Loucy (cell line): ENCODE results near the gene TMEM259.

ENCODE experiments used
- H2AFZ ChIP-seq: fragments of 200-600 bp; sonication (generic); 2 replicates; pipeline ENCODE4 v1.6.0; 2016; ENCODE audit warnings: antibody characterized with exemption, mild to moderate bottlenecking, low read length, moderate library complexity
- H3F3A ChIP-seq: fragments of 200-600 bp; 2 replicates; pipeline ENCODE4 v1.6.0; 2016; ENCODE audit warnings: antibody characterized with exemption, low read depth, mild to moderate bottlenecking
- H3K27me3 ChIP-seq: fragments of 200-600 bp; sonication (generic); 2 replicates; pipeline ENCODE4 v1.6.1; 2014; ENCODE audit warnings: low read length, mild to moderate bottlenecking; ENCODE audit not compliant: insufficient read depth, poor library complexity, severe bottlenecking
- H3K36me3 ChIP-seq: fragments of 200-600 bp; sonication (generic); 2 replicates; pipeline ENCODE4 v1.6.1; 2016; ENCODE audit warnings: low read length; ENCODE audit not compliant: insufficient read depth
- H3K4me1 ChIP-seq: fragments of 200-600 bp; sonication (generic); 2 replicates; pipeline ENCODE4 v1.5.1; 2014; ENCODE audit warnings: low read length, mild to moderate bottlenecking; ENCODE audit not compliant: insufficient read depth, poor library complexity, severe bottlenecking
- H3K4me2 ChIP-seq: fragments of 200-600 bp; sonication (generic); 2 replicates; pipeline ENCODE4 v1.6.0; 2014; ENCODE audit warnings: antibody characterized with exemption, low read length, low read depth, mild to moderate bottlenecking; ENCODE audit not compliant: poor library complexity, severe bottlenecking
- H3K4me3 ChIP-seq: fragments of 200-600 bp; sonication (generic); 2 replicates; pipeline ENCODE4 v1.5.1; 2014; ENCODE audit warnings: low read length, mild to moderate bottlenecking, mixed read lengths; ENCODE audit not compliant: poor library complexity, severe bottlenecking
- H3K79me2 ChIP-seq: fragments of 200-600 bp; sonication (generic); 2 replicates; pipeline ENCODE4 v1.6.1; 2014; ENCODE audit warnings: low read length; ENCODE audit not compliant: insufficient read depth
- H3K9ac ChIP-seq: fragments of 200-600 bp; sonication (generic); 2 replicates; pipeline ENCODE4 v1.6.0; 2014; ENCODE audit warnings: mild to moderate bottlenecking, low read depth, low read length, moderate library complexity; ENCODE audit not compliant: poor library complexity, severe bottlenecking
- H3K9me2 ChIP-seq: fragments of 200-600 bp; sonication (generic); replicated peaks from 2 replicates; pipeline ENCODE4 v1.6.1; 2016; ENCODE audit warnings: low read depth, low read length, mixed read lengths
- H3K9me3 ChIP-seq: fragments of 200-600 bp; sonication (generic); 2 replicates; pipeline ENCODE4 v1.6.1; 2014; ENCODE audit warnings: mild to moderate bottlenecking, antibody characterized with exemption, low read length, low read depth; ENCODE audit not compliant: insufficient read depth
- H4K20me1 ChIP-seq: fragments of 200-600 bp; sonication (generic); 2 replicates; pipeline ENCODE4 v1.6.0; 2014; ENCODE audit warnings: antibody characterized with exemption, low read length, mild to moderate bottlenecking; ENCODE audit not compliant: insufficient read depth, poor library complexity, severe bottlenecking
- EZH2phosphoT487 ChIP-seq: fragments of 200-600 bp; IDR thresholded peaks from 2 replicates; pipeline ENCODE4 v1.6.1; 2018; ENCODE audit warnings: antibody characterized with exemption, mild to moderate bottlenecking, moderate library complexity, borderline replicate concordance
- TF ChIP-seq, protein P1 (sequence below): fragments of 200-600 bp; sonication (generic); conservative IDR thresholded peaks from 2 replicates; pipeline ENCODE4 v1.5.1; 2014; ENCODE audit warnings: mild to moderate bottlenecking, antibody characterized with exemption, low read length

The TMEM259 gene

GRCh38 chr19:1051791-1052190 lies 30.9 kb upstream of the TMEM259 start:
- no peaks in the 10 kb centered on the region for H3K79me2 ChIP-seq
- no peaks in the 10 kb centered on the region for H4K20me1 ChIP-seq
- no peaks in the 10 kb centered on the region for H3F3A ChIP-seq
- no peaks in the 10 kb centered on the region for H3K9me2 ChIP-seq
- no peak overlapping the region for H3K9ac ChIP-seq
- H3K4me1 ChIP-seq, result no peaks in the 10 kb centered on the region
- TF ChIP-seq, protein P1, sequence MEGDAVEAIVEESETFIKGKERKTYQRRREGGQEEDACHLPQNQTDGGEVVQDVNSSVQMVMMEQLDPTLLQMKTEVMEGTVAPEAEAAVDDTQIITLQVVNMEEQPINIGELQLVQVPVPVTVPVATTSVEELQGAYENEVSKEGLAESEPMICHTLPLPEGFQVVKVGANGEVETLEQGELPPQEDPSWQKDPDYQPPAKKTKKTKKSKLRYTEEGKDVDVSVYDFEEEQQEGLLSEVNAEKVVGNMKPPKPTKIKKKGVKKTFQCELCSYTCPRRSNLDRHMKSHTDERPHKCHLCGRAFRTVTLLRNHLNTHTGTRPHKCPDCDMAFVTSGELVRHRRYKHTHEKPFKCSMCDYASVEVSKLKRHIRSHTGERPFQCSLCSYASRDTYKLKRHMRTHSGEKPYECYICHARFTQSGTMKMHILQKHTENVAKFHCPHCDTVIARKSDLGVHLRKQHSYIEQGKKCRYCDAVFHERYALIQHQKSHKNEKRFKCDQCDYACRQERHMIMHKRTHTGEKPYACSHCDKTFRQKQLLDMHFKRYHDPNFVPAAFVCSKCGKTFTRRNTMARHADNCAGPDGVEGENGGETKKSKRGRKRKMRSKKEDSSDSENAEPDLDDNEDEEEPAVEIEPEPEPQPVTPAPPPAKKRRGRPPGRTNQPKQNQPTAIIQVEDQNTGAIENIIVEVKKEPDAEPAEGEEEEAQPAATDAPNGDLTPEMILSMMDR, result no peak
- TF ChIP-seq EZH2phosphoT487, result no peak
- H3K27me3 ChIP-seq, result no peaks in the 10 kb centered on the region
- H3K4me3 ChIP-seq, result no peak overlapping the region
- H3K36me3 ChIP-seq, result no peaks in the 10 kb centered on the region
- H2AFZ ChIP-seq, result no peak overlapping the region
- no peak overlapping the region for H3K4me2 ChIP-seq
- H3K9me3 ChIP-seq, result peaks cover 6% of the 10 kb centered on the region; the same call in 1 of the 2 replicates

- H3K79me2 ChIP-seq, result no peaks in the 10 kb centered on the region
- H2AFZ ChIP-seq, result no peak overlapping the region
- no peaks in the 10 kb centered on the region for H4K20me1 ChIP-seq
- no peaks in the 10 kb centered on the region for H3K36me3 ChIP-seq
- no peak overlapping the region for H3K9ac ChIP-seq
- TF ChIP-seq, protein P1, result no peak
- no peak for TF ChIP-seq EZH2phosphoT487
- no peaks in the 10 kb centered on the region for H3F3A ChIP-seq
- H3K4me1 ChIP-seq, result no peaks in the 10 kb centered on the region
- H3K4me2 ChIP-seq, result no peak overlapping the region
- no peaks in the 10 kb centered on the region for H3K9me2 ChIP-seq
- no peaks in the 10 kb centered on the region for H3K27me3 ChIP-seq
- H3K4me3 ChIP-seq, result no peak overlapping the region
- no peaks in the 10 kb centered on the region for H3K9me3 ChIP-seq
Measured at GRCh38 chr19:1050989-1051788, 30.3 kb upstream of the TMEM259 start.

DNA sequence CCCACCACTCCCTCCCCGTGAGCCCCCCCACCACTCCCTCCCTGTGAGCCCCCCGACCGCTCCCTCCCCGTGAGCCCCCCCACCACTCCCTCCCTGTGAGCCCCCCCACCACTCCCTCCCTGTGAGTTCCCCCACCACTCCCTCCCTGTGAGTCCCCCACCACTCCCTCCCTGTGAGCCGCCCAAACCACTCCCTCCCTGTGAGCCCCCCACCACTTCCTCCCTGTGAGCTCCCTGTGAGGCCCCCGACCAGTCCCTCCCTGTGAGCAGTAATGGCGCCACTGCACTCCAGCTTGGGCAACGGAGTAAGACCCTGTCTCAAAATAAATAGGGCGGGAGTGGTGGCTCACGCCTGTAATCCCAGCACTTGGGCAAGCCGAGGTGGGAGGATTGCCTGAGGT lies 28.9 kb upstream of the TMEM259 start:
- Histone ChIP-seq H3K36me3 (no peaks in the 10 kb centered on the region), H3K4me1 (no peaks in the 10 kb centered on the region), H3F3A (no peaks in the 10 kb centered on the region), H3K4me3 (no peak overlapping the region), H3K9me2 (no peaks in the 10 kb centered on the region), H3K27me3 (no peaks in the 10 kb centered on the region), H3K9me3 (no peaks in the 10 kb centered on the region), H3K9ac (no peak overlapping the region), H2AFZ (no peak overlapping the region), H3K4me2 (no peak overlapping the region), H4K20me1 (no peaks in the 10 kb centered on the region), H3K79me2 (no peaks in the 10 kb centered on the region)
- TF ChIP-seq, protein P1, result no peak
- no peak for TF ChIP-seq EZH2phosphoT487
